GM19193 (cell line): ENCODE measurements around the gene DCC.

Experiments used
- POLR2A ChIP-seq: IDR thresholded peaks from 4 replicates; pipeline ENCODE4 v1.6.1; 2011; ENCODE audit not compliant: insufficient read depth, insufficient read length; ENCODE audit errors: extremely low read depth

DCC gene, protein sequence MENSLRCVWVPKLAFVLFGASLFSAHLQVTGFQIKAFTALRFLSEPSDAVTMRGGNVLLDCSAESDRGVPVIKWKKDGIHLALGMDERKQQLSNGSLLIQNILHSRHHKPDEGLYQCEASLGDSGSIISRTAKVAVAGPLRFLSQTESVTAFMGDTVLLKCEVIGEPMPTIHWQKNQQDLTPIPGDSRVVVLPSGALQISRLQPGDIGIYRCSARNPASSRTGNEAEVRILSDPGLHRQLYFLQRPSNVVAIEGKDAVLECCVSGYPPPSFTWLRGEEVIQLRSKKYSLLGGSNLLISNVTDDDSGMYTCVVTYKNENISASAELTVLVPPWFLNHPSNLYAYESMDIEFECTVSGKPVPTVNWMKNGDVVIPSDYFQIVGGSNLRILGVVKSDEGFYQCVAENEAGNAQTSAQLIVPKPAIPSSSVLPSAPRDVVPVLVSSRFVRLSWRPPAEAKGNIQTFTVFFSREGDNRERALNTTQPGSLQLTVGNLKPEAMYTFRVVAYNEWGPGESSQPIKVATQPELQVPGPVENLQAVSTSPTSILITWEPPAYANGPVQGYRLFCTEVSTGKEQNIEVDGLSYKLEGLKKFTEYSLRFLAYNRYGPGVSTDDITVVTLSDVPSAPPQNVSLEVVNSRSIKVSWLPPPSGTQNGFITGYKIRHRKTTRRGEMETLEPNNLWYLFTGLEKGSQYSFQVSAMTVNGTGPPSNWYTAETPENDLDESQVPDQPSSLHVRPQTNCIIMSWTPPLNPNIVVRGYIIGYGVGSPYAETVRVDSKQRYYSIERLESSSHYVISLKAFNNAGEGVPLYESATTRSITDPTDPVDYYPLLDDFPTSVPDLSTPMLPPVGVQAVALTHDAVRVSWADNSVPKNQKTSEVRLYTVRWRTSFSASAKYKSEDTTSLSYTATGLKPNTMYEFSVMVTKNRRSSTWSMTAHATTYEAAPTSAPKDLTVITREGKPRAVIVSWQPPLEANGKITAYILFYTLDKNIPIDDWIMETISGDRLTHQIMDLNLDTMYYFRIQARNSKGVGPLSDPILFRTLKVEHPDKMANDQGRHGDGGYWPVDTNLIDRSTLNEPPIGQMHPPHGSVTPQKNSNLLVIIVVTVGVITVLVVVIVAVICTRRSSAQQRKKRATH (N-terminal part only)

DNA sequence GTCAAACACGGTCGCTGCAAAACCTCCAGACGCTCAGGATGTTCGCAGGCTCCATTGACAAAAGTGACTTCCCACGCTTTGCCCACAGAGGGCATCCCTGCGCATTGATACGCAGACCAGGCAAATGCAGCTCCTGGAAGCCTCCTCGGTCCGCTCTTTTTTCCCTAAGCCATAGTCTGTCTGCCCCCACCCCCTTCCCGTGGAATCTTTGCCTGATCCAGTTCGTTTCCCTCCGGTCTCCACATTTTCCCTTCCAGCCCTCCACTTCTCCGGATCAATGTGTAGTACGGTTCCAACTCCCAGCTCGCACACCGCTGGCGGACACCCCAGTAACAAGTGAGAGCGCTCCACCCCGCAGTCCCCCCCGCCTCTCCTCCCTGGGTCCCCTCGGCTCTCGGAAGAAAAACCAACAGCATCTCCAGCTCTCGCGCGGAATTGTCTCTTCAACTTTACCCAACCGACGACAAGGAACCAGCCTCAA is at the start of gene DCC:
DCC (plus strand) TSS at position 307 of the 481 bp plus-strand sequence. CDS start 591 bp downstream, outside the sequence.
- TF ChIP-seq POLR2A = no peak

DNA sequence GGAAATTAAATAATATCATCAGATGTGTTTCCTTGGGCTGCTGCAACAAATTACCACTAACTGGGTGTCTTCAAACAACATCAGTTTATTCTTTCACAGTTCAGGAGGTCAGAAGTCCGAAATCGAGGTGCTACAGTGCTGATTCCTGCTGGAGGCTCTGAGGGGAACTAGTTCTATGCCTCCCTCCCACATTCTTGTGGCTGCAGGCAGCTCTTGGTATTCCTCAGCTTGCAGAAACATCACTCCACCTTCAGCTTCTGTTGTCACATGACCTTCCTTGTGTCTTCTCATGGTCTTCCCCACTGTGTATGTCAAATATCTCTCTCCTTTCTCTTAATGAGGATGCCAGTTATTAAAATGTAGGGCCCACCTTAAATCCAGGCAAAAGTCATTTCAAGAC is 29.3 kb upstream of the DCC start:
- TF ChIP-seq POLR2A = no peak

DNA sequence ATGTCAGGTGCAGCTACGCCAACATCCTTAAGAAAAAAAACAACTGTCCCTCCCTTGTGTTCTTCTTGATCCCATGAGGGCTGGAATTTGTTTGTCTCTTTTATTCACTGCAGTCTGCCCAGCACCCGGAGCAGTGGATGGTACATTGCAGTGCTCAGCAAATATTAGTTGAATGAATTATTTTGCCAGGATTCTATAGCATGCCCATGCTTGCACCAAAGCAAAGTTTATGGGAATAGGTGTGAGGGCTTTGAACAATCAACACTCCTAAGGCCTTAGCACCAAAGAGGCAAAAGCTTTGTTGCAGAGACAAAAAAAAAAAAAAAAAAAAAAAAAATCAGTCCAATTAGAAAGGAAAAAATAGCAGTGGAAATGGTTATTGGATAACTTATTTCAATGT is 28.7 kb upstream of the DCC start:
- no peak for TF ChIP-seq POLR2A

DNA sequence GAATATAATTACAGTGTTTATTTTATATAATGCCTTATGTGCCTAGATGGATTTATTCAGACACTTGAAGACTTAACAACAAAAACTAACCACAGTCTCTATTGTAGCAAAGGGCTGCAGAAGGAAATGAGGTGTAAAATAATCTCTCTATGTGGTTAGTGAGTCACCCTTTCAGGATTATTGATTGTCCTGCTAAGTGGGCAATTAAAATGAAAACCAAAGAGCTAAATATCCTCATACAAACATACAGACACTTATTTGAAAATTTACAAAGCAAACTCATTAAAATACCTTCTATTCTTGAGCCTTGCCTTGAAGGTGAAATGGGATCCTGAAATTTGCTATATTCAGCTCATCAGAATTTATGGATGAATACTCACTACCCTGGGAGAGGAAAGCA is 27.7 kb upstream of the DCC start:
- TF ChIP-seq POLR2A = no peak

DNA sequence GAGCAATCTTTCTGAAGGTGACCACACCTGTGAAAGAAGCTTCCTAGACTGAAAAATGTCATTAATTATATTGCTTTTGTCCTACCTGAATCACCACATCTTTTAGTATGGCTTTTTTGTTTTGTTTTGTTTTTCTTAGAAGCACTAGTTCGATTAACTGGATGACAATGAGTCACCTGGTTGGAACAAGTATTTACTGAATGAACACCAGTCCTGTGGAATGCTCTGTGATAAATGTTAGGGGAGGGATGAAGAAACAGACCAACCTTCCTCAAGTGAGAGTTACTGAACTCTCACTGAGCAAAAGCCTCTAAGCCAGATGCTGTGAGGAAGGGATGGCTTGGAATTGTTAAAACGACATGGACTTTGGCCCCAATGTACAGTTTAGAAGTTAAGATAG is 26.8 kb upstream of the DCC start:
- no peak for TF ChIP-seq POLR2A

DNA sequence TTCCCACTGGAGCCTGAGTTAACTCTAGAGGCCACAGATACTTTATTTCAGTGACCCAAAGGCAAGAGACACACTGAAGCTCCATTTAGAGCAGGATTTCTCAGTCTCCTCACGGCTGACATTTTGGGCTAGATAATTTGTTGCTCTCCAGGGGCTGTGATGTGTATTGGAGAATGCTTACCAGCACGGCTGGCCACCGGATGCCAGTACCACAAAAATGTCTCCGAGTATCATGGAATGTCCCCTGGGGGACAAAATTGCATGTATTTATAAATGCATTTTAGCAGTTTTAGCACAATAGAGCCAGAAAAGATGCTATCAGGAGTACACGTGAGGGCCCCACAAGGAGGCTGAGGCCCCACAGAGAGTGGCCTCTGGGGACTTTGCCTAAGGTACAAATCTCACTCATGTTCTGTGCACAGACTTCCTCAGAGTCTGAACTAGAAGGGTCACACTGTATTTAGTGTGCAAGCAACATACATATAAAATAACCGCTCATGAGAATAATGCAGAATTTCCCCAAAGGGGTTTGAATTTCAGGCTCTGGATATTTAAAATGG is 20.5 kb upstream of the DCC start:
- no peak for TF ChIP-seq POLR2A

DNA sequence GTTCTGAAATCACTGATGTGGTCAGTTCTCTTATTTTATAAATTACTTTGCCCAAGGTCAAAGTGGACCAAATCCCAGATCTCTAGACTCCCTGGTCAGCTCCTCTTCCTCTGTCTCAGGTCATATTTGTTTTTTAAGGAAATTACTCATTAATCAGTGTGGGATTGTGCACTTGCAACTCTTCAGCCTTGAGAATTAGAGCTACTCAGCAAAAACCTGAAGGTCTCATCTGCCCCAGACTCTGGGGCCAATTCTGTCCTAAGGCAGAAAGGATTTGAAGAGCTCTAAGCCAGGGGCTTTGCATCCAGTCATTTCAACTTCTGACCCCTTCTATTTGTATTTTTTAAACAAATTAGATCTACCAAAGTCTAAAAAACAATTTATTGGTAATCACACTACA is 17.7 kb upstream of the DCC start:
- TF ChIP-seq POLR2A = no peak

DNA sequence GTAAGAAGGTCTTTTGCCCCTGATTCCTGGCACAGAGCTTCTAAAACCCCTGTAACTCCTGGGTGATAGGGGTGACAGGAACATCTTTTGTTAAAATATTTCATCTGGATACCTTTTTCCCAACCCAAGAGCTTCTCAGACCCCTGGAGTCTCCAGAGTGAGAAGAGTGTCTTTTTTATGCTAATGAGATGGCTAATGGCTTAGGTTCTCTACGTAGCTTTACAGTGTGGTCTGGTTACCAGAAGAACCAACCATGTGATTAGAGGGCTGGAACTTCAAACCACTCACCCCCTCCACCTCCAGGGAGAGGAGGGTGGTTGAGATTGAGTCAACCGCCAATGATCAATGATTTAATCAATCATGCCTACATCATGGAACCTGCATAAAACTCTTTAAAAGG is 16.2 kb upstream of the DCC start:
- no peak for TF ChIP-seq POLR2A

DNA sequence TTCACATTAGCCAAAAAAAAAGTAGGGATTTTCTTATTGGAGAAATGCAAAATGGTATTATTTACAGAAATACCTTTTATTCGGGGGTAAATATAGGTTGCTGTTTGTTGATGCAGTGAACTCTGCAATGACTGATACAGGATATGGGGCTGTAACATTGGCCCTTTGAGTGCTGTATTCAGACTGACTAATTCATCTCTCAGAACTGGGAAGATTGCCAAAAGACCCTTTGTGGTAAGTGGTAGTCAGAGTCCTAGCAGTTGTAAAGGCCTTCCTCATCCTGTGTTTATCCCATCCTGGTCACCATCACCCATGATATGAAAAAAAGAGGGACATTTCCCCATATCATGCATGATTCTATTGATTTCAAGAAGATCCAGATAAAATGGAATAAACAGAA is 14.0 kb upstream of the DCC start:
- no peak for TF ChIP-seq POLR2A

DNA sequence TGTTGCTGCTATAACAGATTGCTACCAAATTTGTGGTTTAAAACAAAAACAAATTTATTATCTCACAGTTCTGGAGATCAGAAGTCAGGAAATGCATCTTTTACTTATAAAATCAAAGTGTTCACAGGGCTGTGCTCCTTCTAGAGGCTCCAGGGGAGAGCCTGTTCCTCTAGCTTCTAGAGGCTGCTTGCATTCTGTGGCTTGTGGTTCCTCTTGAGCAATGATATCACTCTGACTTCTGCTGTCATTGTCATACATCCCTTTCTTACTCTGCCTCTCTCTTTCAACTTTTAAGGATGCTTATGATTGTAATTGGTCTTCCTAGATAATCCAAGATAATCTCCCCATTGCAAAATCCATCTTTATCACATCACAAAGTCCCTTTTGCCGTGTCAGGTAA is 6.1 kb upstream of the DCC start:
- no peak for TF ChIP-seq POLR2A

DNA sequence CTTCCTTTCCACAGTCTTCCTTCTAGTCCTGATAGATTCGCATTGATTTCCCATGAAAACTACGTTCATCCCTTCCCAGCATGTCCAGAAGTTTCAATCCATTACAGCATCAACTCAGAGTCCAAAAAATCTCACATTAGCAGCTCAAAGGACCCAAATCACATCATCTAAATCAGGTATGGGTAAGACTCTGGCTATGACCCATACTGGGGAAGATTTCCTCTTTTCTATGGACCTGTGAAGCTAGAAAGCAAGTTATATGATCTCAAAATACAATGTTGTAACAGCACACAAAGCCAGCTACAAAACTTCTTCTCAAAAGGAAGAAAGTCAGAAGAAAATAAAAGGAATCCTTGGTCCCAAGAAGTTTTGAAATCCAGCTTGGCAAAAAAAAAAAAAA is 5.7 kb upstream of the DCC start:
- no peak for TF ChIP-seq POLR2A

DNA sequence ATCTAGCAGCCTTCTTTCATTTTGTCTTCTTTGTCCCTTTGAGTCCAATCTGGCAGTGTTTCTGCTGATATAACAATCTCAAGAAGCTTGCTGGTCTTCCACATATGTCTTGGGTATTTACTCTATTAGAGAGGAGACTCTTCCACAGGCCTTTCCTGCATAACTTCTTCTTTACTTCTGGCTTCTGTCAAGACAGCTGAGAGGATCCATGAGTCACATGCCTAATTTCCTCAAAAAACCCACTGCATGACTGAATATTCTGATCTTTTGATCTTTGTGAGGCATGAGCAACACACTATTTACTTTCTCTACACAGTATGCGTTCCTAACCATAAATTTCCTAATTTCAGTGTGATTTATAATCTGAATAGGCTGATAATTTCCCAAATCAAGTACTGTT is 5.1 kb upstream of the DCC start:
- TF ChIP-seq POLR2A = no peak

DNA sequence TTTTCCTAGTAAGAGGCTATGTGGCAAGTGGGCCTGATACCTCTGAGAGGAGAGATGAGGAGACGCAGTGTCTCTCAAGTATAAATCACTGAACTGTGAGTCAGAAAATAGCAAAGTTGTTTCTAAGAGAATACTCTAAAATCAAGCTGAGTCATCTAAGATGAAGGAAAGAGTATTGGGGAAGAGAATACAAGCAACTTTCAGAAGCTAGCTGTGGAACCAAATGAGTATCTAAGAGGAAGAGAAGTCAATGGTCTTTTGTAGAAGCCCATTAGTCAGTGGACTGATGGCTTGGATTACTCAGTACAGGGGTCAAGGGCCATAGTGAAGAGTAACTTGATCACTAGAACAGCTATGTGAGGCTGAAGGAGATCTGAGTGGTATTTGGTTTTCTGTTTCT is 2.7 kb upstream of the DCC start:
- no peak for TF ChIP-seq POLR2A

DNA sequence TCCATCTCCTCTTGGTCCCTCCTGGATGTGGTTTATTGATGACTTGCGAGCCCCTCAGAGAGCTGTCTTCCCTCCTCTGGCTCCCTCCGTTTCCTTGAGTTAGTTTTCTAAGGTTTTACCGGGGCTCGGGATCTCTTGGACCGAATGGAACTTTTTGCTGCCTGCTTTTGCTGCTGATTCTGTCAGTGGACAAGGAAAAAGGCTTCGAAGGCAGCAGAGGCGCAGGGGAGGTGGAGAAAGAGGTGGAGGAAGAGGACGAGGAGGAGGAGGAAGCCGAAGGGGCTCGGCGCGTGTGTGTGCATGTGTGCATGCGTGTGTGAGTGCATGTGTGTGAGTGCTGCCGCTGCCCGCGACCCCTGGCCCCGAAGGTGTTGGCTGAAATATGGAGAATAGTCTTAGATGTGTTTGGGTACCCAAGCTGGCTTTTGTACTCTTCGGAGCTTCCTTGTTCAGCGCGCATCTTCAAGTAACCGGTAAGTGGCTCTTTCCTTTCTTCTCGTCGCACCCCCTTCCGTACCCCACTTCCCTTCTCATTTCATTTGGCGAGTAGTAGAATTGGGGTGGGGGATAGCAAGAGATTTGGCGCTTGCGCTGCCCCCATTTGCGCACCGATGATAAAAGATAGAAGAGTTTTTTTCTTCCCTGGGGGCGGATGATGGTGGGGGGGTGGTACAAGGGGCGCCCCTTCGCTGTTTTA is 557 bp downstream of the DCC start:
- no peak for TF ChIP-seq POLR2A
